Erythroblast (primary cell): ENCODE results near the gene HS6ST1.

Source experiments
- GATA1 ChIP-seq: IDR thresholded peaks from 2 replicates; pipeline ENCODE4 v1.6.1; 2011; ENCODE audit warnings: low read depth, mild to moderate bottlenecking, control low read depth, low read length, moderate library complexity
- POLR2A ChIP-seq: IDR thresholded peaks from 2 replicates; pipeline ENCODE4 v1.6.1; 2011; ENCODE audit warnings: mild to moderate bottlenecking, low read length

- TF ChIP-seq POLR2A = no peak
- no peak for TF ChIP-seq GATA1
Observed at GRCh38 chr2:128276878-128277675, 41.6 kb downstream of the HS6ST1 start.
